Stimulated activated naive CD4-positive, alpha-beta T cell treated with Interleukin-2 at 50 U/mL for 16 hours (primary cell): ENCODE results near the gene ZNF766.
"Not testable (repeated sequence)": the region's sequence is repeated elsewhere in the genome, so short reads cannot be mapped to it uniquely, and the experiment has no call there.

Source experiments
- DNase-seq: peaks from one replicate; lab custom pipeline; 2025; lab: John Stamatoyannopoulos, UW

The ZNF766 gene

GRCh38 chr19:52275988-52276387 lies 6.6 kb downstream of the ZNF766 start:
- DNase-seq, result no peak

GRCh38 chr19:52277471-52277870 lies 8.1 kb downstream of the ZNF766 start:
- DNase-seq, result no peak

- no peak for DNase-seq
Observed at GRCh38 chr19:52286256-52286655, 16.9 kb downstream of the ZNF766 start.

- DNase-seq, result no peak
Observed at GRCh38 chr19:52291781-52292180, 22.4 kb downstream of the ZNF766 start.

GRCh38 chr19:52292946-52293345 lies 23.6 kb downstream of the ZNF766 start:
- DNase-seq, result not testable (repeated sequence)

- no peak for DNase-seq
Observed at GRCh38 chr19:52296400-52296772, 27.0 kb downstream of the ZNF766 start.

- DNase-seq, result peak; percentile 60
Observed at GRCh38 chr19:52296773-52297600, 27.6 kb downstream of the ZNF766 start, which contains the start of gene ZNF480. TSS of gene ZNF480 (plus strand) at chr19:52297169. CDS start at chr19:52300413, 3,244 bp downstream.

- no peak for DNase-seq
Observed at GRCh38 chr19:52297601-52298364, 28.4 kb downstream of the ZNF766 start.

GRCh38 chr19:52307275-52307674 lies 37.9 kb downstream of the ZNF766 start:
- no peak for DNase-seq

- DNase-seq, result no peak
Observed at GRCh38 chr19:52322429-52322828, 53.0 kb downstream of the ZNF766 start.

- DNase-seq, result no peak
Observed at GRCh38 chr19:52331757-52332156, 62.4 kb downstream of the ZNF766 start.

- no peak for DNase-seq
Observed at GRCh38 chr19:52335768-52336116, 66.4 kb downstream of the ZNF766 start.

- DNase-seq, result peak; percentile 76
Observed at GRCh38 chr19:52336117-52336790, 66.9 kb downstream of the ZNF766 start, which contains the start of gene ZNF610. TSS of gene ZNF610 (plus strand) at chr19:52336243. CDS start at chr19:52349173, 12,930 bp downstream.

GRCh38 chr19:52336791-52337381 lies 67.5 kb downstream of the ZNF766 start:
- no peak for DNase-seq

- not testable (repeated sequence) for DNase-seq
Observed at GRCh38 chr19:52339022-52339421, 69.6 kb downstream of the ZNF766 start.

- DNase-seq, result peak; percentile 27
Observed at GRCh38 chr19:52343548-52343947, 74.2 kb downstream of the ZNF766 start.

- no peak for DNase-seq
Observed at GRCh38 chr19:52345162-52345561, 75.8 kb downstream of the ZNF766 start.
